IPS-11a (cell line): Measurements from ENCODE around the gene GAS6.

Experiments used
- H3K4me3 ChIP-seq: one replicate; pipeline ENCODE4 v1.5.1; 2013; ENCODE audit warnings: low read depth, low read length, control low read depth

GAS6 gene

GRCh38 chr13:113777311-113778260, 86.3 kb downstream of the GAS6 start:
- H3K4me3 ChIP-seq: no peak overlapping the region

GRCh38 chr13:113776231-113777125, 87.4 kb downstream of the GAS6 start:
- H3K4me3 ChIP-seq: no peak overlapping the region

- H3K4me3 ChIP-seq: no peak overlapping the region
These were observed 88.3 kb downstream of the GAS6 start for GRCh38 chr13:113775451-113776145.

GRCh38 chr13:113774177-113775107, 89.4 kb downstream of the GAS6 start:
- H3K4me3 ChIP-seq: no peak overlapping the region

- no peak overlapping the region for H3K4me3 ChIP-seq
These were observed 92.1 kb downstream of the GAS6 start for GRCh38 chr13:113771709-113772331.

GRCh38 chr13:113770937-113771336, 92.9 kb downstream of the GAS6 start:
- H3K4me3 ChIP-seq: no peak overlapping the region
